GM10266 (cell line): ENCODE results near the gene IFT43.
"Not testable (repeated sequence)": the region's sequence is repeated elsewhere in the genome, so short reads cannot be mapped to it uniquely, and the experiment has no call there.

Experiments
- DNase-seq: peaks from one replicate; pipeline ENCODE4 v3.0.0; 2012; ENCODE audit errors: extremely low spot score
- CTCF ChIP-seq: IDR thresholded peaks from 2 replicates; pipeline ENCODE4 v1.5.1; 2012; ENCODE audit warnings: mild to moderate bottlenecking, low read depth; ENCODE audit not compliant: control insufficient read depth, insufficient read depth; ENCODE audit errors: missing control alignments

The IFT43 gene

GRCh38 chr14:75999511-76000190, 14.1 kb downstream of the IFT43 start:
- no peak for DNase-seq
- TF ChIP-seq CTCF: no peak

- DNase-seq: no peak
- no peak for TF ChIP-seq CTCF
These were observed 16.8 kb downstream of the IFT43 start for GRCh38 chr14:76002383-76002782.

DNA sequence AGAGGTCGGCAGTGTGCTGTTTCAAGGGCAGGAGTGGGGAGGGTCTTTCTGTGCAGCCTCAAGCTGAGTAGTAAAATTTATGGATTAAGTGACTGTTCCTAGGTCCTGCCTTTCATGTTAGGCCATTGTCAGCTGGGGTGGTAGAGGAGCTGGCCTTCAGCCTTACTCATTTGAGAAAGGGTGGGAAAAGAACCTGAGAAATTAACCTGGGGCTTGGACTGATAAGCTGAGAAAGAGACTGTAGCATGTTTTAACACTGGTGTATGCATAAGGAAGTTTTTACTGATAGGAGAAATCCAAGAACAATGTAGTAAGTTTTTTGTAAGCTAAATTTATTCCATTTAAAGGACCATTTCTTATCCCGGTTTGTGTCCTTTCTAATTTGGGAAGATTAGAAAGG, 20.7 kb downstream of the IFT43 start:
- no peak for DNase-seq
- no peak for TF ChIP-seq CTCF

DNA sequence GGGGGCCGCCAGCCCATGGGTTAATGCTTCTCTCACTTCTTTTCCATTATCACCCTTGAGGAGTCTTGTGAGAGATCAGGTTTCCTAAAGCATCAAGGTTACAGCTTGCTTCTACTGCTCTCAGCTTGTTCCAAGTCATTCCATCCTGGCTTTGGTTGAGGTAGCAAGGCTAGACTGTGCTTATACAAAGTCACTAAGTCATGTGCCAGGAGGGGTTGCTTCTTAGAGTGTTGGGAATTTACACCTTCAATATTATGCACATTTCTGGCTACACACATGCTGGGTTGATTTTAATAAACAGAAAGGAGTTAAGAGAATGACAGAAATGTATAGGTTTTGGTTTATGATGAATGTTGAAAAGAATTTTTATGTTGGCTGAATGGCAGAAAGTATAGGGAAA, 21.8 kb downstream of the IFT43 start:
- no peak for TF ChIP-seq CTCF
- no peak for DNase-seq

DNA sequence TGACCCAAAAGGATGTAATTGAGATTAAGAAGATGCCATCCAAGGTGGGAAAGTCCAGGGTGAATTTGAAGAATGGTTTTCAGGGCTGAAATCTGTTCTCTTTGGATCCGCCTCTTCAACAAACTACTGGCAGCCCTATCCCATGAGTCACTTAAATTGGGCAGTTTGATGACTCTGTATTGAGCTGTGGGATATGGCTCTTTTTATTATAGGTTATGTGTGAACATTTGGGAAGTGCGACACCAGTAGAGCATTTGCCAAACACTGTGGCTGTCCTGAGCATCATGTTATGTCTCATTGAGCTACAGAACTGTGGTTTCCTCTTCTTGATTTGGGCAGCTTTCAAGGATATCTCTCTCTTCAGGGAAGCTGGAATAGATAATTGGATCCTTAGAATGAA, 22.3 kb downstream of the IFT43 start:
- no peak for TF ChIP-seq CTCF
- no peak for DNase-seq

DNA sequence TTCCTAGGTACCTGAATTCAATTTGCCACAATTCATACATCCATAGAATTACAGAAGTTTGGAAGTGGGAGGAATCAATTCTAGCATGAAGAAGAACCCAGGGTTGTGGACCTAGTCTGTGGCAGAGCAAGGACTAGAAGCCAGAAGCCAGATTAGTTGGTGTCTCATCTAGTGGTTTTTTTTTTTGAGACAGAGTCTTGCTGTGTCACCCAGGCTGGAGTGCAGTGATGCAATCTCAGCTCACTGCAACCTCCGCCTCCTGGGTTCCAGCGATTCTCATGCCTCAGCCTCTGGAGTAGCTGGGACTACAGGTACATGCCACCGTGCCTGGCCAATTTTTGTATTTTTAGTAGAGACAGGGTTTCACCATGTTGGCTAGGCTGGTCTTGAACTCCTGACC, 24.1 kb downstream of the IFT43 start:
- DNase-seq: not testable (repeated sequence)

DNA sequence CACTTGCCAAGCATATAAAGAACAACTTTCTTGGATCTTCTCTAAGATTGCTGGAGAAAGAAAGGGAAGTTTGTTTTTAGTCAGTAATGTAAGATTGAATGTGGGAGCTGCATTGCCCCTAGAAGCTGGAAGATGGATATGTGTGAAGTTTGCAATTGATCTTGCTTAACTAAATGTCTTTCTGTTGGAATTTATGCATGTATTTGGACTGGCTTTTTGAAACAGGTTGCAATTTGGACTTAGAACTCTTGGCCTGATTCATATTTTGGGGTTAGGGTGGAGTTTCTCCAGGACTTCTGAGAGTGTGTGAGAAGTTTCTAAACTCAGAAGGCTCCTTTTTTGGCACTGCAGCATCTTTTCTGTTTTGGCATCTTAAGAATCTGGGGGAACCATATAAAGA, 26.4 kb downstream of the IFT43 start:
- no peak for DNase-seq
- no peak for TF ChIP-seq CTCF

DNA sequence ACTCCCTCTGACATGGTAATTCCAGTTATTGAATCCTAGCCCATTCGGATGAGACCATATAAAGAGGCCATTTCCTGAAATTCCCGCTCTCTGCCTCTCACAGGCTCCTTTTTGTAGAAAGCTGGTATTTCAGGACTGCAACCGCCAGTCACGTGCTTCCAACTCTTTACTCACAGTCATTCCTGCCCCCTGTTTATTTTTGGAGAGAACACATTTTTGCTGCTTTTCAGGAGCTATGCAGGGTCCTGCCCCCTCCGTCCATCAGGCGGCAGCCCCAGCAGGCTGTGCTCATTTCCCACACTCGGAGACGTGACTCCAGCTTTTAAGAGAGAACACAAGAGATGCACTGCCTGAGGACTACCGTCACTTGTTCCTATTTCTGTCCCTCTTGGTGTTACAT, 26.8 kb downstream of the IFT43 start:
- DNase-seq: no peak
- no peak for TF ChIP-seq CTCF
